Cerebellar nuclear complex (tissue), 1 donor: ENCODE measurements around the gene CNST.
"Not testable (repeated sequence)": the region's sequence is repeated elsewhere in the genome, so short reads cannot be mapped to it uniquely, and the experiment has no call there.

Experiments used
- DNase-seq, 2 experiments: peaks; one replicate each; lab custom pipeline; 2025; lab: John Stamatoyannopoulos, UW

CNST gene

DNA sequence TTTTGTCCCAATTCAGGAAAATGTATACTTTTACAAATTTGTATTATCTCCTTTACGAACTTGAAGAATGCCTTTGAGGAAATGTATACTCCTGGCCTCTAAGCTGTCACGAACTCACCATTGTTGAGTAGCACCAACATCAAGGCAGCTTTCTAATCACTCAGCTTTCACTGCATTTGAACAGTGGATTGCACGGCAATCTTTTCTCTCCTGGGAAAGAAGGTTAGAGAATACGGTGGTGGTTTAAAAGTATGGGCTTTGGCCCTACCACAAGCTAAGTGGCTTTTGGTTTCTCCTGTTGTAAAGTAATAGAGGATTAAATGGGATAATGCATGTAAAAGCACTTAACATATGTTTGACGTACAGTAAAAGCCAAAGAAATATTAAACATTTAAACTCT is 57.8 kb downstream of the CNST start:
- no peak for DNase-seq

DNA sequence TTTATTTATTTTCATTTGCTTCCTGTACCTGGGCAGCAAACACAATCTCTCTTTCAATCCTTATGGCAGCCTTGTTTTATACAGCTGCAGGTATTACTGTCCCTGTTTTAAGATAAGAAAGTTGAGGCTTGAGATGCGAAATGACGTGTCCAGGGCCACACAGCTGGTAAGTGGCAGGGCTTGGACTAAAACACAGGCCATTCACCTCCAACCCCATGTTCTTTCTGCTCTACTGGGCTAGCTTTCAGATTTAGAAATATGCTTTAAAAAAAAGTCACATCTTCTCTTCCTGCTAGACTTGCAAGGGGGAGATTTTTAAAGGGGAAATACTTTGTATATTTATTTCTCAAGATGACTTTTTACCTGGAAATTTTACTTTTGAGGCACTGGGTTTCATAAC is 62.8 kb downstream of the CNST start:
- DNase-seq = no peak

DNA sequence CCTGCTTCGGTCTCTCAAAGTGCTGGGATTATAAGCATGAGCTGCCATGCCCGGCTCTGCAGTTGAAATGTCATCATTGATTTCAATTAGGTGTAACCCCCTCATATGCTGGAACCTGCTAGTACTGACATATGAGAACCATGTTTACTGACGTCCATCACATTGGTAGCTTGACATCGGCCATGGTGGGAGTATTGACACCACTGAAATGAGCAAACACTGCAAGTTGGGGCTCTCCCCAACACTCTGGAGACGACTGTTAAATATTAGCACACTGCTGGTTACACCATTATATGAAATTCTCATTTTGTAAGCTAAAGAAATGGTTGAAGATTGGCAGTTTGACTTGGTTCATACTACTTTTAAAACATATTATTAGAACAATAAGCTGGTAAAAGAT is 63.7 kb downstream of the CNST start:
- DNase-seq = no peak

DNA sequence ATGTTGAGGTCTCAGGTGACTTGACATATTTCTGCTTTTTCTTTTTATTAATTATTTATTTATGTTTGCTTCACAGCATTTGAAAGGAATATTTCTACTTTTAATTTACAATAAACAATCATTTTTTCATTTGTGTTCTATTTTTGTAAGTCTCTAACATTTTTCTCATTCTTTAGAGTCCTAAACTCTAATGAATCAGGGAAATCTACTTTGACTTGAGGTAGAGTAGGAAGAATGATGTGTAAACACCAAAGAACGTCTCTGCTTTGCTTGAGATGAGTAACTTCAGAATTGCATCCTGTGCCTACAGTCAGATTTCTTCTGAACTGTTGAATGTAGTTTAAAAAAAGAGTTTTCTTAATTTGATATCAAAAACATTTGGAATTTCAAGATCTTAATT is 65.2 kb downstream of the CNST start:
- no peak for DNase-seq

DNA sequence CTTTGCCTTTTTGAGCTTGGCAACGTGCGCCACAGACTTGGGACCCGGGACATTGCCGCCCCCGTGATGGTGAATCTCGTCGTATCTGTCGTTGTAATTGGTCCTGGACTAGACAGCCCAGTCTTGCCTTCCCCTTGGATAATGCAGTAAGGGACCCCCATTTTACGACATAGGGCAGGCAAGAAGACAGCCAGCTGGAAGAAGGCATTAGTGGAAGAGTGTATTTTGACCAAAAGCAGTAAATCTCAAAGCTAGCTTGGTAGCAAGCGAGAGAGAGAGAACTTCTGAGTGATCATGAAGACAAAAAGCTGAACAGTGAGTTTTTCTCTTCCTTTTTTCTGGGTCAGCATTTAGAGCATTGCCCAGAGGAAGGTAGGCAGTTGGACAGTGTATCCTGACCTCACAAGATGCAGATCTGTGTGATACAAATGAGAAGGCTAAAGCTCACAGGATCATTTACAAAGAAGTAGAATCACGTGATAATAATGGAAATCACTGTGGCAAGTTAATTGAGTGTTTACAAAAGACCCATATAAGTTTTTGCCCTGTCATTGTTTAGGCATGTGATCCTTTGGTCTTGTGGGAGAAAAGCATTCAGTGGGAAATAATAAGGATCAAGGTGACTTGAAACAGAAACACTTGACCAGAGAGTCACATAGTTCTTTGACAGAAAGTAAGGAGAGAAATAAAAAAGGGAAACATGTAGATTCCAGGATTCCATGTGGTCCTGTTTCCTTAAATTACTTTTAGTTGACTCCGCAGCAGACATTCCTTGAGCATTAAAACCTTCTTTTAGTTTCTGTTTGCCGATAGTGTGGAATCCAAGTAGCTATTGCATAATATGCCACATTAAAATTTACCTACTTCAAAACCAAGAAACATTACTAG is 66.3 kb downstream of the CNST start:
- DNase-seq = no peak

DNA sequence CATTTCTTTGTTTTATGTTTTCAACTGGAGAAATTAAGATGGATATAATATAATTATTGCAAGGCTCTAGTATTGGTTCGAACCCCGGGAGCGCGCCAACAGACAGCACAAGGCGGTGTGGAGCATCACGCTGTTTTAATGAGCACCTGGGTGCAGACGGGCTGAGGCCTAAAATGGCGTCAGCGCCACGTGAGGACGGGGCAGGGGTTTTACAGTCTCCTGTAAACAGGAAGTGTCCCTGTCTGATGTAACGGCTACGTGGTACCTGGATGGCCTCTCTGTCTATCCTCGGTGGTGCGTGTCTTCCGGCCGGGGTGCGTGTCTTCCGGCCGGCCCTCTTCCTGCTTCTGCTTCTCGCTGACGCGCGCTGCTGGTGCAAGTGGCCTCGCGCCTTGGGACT is 68.4 kb downstream of the CNST start:
- DNase-seq = not testable (repeated sequence)

DNA sequence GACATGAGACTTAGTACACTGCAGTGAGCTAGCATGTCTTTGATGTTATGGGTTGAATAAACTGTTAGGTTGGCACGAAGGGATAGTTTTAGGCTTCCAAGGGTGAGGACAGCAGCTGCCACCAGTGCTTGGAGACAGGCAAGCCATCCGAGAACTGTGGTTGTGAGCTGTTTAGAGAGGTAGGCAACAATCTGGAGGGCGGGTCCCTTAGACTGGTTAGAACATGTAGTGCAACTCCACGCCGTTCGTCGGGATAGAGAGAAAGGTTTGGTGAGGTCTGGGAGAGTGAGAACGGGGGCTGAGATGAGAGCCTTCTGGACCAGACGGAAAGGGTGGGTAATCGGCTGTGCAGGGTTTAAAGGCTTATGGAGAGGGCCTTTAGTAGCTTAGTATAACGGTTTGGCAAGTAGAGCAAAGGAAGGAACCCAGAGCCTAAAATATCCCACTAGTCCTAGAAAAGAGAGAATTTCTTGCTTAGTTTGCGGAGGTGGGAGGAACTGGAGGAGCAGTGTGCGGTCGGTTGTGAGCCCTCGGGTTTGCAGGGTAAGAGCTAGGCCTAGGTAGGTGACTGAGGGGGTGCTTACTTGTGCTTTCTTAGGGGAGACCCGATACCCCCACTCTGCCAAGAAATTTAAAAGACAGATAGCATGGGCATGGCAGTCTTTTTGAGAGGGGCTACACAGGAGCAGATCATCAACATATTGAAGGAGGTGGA is 72.8 kb downstream of the CNST start:
- no peak for DNase-seq

DNA sequence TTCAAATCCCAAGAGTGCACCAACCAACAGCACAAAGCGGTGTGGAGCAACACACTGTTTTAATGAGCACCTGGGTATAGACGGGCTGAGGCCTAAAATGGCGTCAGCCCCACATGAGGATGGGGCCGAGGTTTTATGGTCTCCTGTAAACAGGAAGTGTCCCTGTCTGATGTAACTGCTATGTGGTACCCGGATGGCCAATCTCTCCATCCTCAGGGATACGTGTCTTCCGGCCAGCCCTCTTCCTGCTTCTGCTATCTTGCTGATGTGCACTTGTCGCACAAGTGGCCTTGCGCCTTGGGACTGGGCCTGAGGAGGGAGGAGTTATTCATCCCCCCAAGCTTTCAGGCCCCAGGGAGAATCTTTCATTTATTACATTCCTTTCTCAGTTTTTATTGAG is 73.5 kb downstream of the CNST start:
- DNase-seq = no peak

DNA sequence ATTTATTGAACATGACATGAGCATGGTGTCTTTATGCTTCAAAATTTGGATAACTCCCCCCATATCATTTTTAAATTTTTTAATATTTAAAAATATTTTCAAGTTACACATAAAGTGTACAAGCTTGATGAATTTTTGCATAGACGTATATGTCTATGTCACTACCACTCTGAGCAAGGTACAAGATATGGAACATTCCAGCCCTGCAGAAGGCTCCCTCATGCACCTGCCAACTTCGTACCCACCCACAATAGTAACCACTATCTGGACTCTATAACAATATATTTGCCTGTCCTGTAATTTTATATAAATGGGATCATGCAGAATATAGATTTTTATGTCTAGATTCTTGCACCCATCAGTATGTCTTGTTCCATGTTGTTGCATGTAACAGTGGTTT is 74.5 kb downstream of the CNST start:
- DNase-seq = no peak

DNA sequence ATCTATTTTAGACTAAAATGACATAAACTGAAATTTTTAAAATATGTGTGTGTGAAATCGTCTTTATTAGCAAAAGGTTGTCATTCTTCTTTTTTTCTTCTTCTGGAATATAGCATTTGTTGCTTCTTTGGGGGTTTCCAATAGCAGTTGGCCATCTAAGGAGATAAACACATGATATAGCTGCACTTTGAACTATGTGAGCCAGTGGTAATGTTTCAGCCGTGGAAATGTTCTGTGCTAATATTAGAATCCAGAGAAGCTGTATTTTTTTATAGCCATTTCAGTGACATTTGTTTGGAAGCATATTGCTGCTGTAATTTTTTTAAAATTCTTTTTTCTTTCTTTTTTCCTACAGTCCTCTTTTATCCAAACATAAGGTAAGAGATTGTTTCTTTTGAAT is 75.1 kb downstream of the CNST start:
- DNase-seq = no peak

DNA sequence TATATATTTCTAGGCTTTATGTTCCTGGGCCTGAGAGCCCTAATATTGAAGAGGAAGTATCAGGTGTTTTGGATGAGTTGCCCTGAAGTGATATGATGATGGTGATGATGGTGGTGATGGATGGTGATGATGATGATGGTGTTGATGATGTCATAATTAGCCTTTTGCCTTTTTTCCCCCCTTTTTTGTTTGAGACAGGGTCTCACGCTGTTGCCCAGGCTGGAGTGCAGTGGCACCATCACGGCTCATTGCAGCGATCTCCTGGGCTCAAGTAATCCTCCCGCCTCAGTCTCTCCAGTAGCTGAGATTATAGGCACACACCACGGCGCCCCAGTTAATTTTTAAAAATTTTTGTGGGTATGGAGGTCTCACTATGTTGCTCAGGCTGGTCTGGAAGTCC is 76.5 kb downstream of the CNST start:
- DNase-seq = no peak

DNA sequence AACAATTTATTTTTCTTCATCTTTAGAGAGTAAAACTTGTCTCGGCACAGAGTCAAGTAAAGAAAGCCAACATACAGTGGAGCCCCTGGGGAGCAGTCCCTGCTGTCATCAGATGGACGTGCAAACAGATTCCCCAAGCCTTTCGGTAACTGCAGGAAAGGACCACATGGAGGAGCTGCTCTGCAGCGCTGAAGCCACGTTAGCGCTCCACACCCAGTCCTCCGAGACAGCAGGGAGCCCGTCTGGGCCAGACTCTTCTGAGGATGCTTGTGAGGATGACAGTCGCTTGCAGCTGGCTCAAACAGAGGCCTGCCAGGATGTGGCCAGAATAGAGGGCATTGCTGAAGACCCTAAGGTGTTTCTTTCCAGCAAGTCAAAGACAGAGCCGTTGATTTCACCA is 80.9 kb downstream of the CNST start:
- DNase-seq = peak in 1 of 2 experiments; percentile 66

DNA sequence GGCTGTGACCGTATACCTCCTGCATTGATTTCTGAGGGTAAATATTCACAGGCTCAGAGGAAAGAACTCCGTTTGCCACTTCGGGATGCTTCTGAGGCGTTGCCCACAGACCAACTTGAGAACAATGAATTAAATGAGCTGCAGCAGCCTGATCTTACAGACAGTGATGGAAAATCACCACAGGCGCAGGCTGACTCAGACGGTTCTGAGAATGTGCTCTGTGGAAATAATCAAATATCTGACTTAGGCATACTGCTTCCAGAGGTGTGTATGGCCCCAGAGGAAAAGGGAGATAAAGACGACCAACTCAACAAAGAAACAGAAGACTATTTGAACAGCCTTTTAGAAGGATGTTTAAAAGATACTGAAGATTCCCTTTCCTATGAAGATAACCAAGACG is 81.3 kb downstream of the CNST start:
- no peak for DNase-seq

DNA sequence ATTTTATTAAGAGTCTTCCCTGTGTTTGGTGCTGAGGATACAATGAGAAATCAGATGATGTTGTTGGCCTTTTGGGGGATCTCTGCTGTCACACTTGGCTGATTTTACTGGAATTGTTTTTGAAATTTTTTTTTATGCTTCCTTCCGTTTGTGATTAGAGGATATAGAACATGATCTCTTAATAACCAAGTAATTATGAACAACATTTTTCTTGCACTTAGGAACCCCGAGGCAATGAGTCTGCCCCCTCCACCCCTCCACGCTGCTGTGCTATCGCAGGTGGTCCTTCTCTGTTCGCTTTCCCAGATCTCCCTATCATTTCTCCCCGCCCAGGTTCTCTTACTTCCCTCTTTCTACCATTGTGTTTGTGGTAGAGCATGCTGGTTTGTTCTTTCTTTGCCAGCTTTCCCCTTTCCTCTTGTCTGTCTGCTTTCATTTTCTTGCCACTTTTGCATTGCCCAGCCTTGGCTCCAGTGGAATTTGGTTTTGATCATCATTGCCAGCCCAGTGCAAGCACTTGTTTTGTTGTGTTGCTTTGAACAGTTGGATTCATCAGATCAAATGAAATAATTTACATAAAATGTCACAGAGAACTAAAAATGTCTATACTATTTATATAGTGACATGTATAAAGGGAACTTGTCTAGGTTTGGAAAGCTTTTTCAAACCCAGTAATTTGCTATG is 84.9 kb downstream of the CNST start:
- no peak for DNase-seq

DNA sequence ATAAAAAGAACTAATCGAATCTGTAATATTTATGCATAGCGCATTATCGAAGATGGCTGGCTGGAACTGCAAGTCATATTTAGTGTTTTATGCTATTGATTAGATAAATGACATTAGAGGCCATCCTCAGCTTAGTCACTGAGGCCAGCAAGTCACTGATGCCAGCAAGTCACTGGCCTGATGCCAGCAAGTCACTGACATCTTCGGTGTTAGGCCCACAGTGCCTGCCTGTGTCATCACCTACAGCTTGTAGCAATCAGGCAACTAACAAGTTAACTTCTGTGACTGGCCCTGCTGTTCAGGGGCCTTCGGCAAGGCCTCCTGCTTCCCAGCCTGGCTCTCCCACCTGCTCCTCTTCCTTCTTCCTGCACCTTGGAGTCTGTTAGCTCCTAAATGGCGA is 92.3 kb downstream of the CNST start:
- DNase-seq = no peak

DNA sequence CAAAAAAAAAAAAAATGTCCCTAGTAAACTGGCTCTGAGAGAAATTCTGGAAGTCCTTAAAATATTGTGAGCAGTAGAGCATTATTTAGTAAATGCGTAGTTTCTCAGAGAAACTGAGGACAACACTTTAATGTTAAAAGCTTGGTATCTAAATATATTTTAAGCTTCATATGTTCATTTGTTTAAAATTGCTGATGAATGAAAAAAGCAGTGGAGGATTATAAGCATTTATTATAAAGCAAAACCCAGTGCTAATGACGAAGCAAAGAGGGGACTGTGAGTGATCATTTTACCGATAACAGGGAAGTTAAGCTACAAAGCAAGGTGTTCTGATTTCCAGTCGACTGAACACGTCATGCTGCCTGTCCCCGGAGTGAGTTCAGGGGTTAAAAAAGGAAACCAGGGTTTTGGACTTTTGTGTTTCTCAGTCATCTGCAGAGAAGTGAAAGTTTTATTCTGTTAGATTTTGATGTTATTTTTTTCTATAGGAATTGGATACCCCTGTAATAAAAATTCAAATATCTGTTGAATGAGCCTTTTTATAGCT is 93.4 kb downstream of the CNST start:
- DNase-seq = no peak

DNA sequence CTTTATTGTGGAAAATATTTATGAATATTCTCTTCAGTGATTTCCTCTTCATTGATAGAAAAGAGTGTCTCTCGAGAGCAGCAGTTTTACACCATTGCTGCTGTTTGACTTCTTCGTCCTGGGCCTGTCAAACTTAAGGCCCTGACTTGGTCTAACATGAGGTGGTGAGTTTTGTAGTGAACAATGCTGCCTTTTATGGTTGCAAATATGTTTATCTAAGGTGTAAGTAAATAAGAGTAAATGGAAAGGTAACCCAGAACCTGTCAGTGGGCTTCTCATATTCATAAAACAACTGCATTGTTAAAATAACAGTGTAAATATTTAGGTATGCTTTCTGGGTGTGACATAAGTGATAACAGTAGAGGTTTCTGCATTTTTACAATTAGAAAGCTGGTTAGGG is 95.2 kb downstream of the CNST start:
- DNase-seq = no peak

DNA sequence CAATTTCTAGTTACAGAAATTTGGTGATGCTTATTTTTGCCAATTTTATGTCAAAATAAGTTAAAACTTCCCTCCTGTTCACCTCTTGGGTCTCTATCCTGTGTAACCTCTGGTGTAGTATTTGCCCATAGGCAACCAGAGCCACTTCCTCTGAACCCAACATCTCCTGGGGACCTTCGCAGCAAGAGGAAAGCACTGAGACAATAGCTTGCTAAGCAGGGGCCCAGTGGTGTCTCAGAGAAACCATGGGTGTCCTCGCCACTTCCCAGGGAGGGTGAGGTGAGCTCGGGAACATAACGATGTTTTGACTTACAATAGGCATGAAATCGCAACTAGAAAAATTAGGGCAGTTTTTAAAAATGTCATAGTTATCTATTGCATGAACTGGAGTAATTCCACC is 101.5 kb downstream of the CNST start:
- DNase-seq = no peak

DNA sequence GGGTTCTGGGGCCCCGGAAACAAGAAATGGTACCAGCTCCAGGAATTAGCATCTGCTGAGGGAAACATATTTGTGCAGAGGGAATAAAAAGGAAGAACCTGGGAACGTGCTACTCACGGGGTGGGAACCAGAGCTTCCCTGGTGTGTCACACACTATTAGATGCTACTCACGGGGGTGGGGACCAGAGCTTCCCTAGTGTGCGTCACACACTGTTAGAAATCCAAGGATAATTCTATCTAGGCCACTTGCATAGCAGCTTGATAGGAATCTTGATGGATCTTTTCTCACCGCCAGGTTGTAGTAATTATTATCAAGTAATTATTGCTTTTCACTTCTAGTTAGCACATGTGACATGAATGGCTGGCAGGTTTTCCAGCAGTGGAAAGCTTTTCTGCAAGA is 103.4 kb downstream of the CNST start:
- DNase-seq = no peak

DNA sequence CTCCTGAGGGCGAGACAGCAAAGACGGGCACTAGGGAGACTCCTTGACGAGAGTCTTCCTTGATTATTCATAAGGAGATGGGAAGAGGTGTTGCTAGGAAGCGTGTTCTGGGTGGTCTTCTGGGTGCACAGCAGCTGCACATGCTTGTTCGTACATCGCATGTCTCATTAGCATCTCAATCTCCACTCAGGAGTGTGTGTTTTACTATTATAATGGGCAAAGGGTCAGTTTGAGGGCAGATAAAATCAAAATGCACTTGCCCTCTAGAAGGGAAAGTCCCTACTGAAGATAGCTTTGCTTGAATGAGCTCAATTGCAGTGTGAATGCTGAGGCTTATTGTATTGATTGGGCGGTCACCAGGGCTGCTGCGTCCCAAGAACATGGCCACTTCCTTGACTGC is 107.8 kb downstream of the CNST start:
- no peak for DNase-seq

DNA sequence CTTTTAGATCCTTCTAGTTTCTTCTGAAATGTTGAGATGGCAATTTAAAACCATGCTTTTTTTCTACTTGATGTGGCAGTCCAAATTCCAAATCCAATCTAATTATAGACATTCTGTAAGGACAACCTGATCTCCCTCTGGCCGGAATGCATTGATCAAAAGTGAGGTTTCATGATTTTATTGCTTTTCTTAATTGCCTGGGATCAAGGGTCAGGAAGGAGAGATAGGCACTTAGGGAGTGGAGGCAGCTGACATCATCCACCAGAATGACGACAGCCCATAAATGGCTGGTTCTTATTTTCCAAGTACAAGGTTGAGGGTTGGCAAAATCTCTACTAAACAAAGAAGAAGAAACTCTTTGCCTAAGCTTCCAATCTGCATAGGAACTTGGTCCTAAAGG is 111.6 kb downstream of the CNST start:
- DNase-seq = no peak
